Stimulated activated CD4-positive, alpha-beta T cell treated with anti-CD3 and anti-CD28 coated beads, Interleukin-15, amount 100 ng/mL, for 24 hours (primary cell): ENCODE measurements around the gene SLC8A1.

Experiments used
- DNase-seq: peaks from one replicate; pipeline ENCODE4 v3.0.0-alpha.2; 2020

SLC8A1 gene

DNA sequence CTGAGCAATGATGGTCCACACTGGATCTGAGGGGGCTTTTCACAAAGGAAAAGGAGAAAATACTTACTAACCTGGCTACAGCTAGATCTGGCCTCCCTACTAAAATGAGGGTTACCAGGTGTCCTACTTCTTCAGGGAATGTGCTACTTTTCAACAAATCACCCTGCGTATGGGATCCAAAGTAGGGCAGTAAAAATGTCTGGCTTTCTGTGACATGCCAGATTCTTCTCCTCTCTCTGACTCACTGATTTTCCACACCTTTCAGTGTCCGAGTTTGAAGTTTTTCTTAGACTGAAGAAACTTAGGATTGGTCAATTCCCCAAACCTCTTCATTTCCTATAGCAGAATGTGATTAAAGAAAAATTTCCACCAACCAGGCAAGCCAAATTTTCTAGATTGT, 71.2 kb downstream of the SLC8A1 start:
- DNase-seq = no peak

DNA sequence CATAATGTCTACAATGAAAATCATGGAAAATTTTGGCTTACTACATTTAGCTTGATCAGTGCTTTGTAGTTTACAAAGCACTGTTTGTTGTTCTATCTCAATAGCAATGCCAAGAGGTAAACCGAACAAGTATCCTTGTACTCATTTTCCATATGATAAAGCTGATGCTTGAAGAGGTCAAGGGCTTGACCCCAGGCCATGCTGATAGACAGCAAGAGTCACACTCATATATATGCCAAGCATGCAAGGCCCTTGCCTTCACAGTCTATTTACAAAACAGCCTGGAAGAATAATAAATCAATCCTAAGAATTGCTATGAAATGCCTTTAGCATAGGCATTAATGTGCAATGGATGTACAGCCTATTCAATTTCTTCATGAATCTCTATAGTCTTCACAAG, 71.8 kb downstream of the SLC8A1 start:
- no peak for DNase-seq

DNA sequence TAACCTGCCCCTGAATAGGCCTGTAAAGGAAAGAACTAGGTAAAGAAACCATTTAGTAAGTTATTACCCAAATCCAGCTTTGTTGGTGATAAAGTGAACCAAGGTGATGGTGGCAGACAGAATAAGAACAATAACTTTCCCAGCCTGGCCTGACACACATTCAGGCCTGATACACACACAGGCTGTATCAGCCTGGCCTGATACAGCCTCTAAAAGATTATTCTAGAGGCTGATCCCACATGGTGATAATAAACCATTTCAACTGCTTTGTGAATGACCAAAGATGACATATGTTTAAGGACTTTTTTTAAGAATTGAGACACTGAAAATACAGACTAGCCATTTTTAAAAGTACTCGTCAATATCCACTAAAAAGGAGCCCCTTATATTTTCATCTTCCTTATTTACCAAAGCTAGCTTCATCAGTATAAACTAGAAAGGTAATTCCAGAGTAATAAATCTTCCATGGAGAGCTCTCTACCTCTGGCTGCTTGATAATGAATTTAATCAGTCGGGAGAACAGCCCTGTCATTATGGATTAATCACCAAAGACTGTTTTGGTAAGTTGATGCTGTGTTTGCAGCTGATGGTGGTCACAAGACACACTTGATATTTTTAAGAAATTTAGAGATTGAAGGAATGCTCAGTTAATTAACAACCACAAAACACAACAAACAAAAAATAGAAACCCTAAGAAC, 77.2 kb downstream of the SLC8A1 start:
- DNase-seq = no peak

DNA sequence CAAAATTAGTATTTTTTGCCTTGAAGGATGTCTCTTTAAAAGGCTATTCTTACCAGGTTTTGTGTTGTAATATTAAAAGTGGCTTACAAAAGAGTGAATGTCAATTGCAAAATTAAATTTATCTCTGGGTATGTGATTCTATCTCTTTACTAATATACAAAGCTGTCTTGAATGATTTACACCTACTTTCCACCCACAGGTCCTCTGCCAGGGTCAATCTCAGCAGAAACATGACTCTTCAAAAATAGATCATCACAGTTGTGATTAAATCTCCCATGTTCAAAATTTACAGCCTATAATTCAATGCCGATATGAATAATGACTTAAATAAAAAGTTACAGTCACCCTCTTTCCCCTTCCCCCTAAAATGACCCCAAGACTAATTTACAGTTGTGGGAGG, 78.8 kb downstream of the SLC8A1 start:
- DNase-seq = no peak

DNA sequence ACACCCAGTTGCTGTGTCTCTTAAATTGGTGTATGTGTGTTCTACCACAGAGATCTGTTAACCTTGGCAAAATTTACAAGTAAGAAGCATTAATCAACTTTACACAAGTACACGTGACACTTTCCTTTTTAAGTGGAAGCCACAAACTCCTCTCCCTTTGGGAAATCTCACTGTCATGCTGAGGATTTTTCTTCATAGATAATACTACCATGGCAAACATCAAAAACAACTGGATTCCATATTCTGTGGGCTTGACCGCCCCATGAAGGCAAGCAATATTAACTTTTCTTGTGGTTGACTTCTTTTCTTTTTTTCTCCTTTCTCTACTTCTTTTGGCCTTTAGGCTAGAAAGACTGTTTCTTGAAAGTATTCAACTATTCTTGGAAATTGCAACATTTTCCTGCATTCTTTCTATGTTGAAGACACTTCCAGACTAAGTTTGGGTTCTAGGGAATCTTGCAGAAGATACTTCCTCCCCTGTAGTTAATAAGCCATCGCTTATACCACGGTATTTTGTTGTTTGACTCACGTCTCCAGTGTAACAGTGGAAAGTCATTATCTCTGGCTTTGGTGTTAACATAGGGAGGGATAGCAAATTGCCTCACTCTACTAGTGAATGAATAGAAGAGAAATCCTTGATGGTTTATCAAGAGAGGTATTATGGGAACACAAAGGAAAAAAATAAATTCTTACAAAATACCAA, 79.5 kb downstream of the SLC8A1 start:
- DNase-seq = no peak

DNA sequence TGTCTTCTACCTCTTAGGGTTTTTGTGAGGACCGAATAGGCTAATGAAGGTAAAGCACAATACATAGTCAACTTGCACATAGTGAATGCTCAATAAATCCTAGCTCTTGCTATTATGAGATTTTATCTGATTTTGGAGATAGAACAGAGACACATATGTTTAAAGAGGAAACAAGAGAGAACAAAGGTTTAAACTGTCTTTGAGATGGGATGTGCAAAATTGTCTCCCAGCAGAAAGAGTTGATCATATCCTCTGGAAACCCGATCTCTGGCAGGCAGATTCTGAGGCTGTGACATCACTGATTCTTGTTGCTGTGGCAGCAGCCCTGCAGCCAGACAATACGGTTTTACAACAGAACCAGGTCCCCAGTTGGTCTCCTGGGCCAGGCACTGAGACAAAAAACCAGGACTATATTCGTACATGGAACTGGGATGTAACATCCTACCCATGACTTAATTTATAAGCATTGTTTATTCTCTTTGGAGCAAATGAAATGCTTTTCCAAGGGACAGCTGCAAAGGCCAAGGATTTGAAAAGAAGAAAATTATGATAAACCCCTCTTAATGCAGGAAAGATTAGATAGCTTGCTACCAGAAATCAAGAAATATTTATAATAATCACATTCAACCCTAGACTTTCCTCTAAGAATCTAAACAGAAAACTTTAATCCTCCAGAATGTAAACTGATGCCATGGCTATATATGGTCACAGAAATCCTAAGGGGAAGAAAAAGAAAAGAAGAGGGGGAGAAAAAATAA, 80.2 kb downstream of the SLC8A1 start:
- no peak for DNase-seq

DNA sequence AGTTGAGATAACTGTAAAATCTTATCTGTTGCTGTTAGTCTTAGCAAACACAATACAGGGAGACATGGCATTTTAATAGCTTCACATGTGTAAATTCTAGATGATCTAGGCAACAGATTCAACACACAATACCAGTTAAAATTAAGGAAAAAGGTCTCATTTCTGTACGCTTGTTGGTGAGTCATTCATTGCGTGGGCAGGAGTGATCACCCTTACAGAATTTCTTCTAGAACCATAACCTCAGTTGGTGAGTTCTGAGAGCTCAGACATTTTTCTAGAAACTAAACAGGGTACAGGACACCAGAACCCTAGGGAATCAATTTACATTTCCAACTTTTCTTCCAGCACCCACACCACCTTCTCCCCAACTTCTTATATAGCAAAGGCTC, 81.9 kb downstream of the SLC8A1 start:
- DNase-seq = peak; percentile 12

DNA sequence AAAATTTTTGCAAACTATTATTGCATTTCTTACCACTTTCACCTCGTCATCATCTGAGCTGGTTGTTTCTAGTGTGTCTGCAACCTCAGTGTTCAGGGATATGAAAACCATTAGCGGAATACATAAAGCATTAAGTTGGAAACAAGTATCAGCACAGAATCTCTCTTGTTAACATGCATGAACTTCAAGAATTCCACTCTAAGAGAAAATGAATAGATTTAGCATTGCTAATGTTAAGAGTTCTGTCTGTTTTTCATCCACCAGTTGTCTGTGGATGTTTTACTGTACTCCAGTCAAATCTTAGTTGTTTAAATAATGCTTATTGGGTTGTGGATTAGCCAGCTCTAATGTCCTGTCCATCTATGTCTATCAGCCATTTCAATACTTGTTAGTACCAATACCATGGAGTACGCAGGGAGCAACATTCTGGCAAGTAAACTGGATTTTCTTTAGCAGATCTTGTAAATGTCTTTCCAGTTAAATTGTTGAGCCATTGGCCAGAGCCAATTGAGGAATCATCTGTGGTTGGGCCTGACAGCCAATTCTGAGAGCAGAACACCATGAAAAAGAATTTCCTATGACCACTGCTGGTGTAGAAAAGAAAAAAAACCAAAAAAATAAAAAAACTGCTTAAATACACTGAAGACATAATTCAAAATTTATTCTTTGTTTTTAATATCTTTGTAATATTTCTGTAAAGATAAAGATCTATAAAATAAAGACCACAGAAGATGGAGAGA, 82.5 kb downstream of the SLC8A1 start:
- no peak for DNase-seq

DNA sequence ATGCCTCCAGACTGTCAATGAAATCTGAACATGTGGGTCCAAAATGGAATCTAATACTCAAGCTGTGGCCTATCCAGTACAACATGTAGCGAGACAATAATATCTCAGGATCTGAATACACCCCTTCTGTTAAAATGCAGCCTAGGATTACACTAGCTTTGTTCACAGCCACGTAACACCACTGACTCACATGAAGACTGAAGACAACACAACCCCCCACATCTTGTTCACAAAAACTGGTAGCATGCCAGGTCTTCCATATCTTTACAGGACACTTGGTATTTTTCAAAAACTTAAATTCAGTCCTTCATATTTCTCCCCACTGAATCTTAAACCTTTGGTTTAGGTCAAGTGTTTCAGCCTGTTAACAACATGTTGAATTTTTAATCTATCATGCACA, 84.2 kb downstream of the SLC8A1 start:
- no peak for DNase-seq

DNA sequence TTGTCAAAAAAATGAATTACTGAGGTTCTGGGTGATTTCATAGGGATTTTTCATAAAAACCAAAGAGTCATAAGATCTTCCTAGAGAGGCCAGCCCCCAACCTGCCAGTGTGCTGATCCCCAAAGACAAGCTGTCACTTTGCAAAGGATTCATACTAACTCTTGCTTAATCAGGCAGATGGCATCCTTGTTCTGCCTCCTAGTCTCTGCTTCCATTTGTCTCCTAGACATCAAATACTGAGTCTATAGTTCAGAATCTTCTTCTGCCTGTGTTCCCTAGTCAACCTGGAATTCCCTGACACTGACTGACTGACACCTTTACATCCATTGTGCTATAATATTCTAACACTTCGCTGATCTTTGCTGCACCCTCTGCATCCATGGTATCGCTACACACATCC, 84.9 kb downstream of the SLC8A1 start:
- no peak for DNase-seq

DNA sequence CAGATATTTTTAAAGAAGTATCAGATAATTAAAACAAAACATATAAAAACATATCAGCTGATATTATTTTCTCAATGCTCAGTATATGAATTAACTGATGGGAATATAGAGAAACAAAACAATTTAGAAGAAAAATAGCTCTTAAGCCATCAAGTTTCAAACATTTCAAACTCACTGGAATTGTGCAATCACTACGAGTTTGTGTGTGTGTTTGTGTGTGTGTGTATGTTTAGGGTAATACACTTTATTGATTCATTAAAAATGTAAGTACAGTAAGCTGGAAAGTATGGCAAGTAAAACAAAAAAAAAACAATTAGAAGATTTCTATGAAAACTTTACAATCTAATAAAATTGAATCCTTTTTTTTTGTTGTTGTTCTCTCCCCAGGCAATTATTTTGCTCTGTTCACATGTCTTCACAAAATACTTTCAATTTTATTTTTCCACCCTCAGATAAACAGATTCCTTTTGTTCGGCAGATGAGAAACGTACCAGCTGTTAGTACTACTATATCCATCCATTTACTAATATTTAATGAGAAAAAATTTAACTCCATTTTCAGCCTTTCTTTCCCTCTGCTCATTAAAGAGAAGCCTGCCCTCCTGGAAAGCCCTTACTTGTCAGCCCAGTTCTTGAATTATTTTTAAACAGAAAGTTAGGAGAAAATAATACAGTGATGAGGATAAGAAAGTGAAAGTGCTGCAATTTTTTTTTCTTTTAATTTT, 87.6 kb downstream of the SLC8A1 start:
- no peak for DNase-seq

DNA sequence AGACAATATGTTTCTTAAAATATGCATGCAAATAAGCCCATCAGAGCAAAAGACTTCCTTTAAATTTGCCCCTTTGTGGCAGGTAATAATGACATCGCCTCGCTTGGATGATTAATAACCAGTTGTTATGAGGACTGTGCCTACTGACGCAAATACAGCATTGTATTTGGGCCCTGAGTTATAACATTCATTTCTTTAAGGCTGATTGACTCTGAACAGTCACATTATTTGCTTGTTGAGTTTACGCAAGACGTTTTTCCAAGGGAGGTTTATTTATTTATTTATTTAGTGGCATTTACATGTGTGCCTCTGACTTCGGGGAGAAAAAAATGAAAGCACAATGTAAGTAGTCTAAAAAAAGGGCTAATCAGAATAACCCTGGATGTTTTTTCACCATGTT, 88.3 kb downstream of the SLC8A1 start:
- no peak for DNase-seq

DNA sequence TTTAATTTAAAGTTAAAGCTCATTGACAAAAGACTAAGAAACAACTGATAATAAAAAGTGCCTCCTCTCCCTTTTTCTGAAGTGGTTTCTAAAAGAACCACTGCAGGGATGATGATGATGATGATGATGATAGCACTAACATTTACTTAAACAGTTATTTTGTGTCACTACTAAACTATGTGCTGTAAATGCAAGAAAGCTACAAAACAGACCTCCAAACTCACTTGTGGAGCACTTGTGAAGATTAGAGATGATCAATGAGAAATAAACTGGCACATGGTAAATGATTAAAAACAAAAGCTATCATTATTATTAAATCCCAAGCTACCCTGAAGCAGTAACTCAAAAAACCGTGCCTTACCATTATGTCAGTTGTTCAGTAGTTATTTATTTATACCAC, 88.7 kb downstream of the SLC8A1 start:
- no peak for DNase-seq

DNA sequence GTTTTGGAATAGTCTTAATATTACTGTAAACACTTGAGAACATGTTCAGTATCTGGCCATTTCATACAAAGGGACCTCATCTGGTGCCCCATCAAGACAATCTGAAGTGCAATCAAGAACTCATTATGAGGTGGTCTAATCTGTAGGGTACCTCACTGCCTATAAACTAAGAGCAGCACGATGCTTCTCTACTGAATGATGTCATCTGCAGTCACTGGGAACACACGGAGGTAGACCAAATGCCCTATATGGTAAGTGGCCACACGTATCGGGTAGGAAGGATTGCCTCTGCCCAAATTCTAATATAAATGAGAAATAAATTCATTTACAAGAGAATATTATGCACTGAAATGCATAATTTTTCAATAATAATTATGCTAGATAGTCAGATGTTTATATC, 90.4 kb downstream of the SLC8A1 start:
- DNase-seq = no peak

DNA sequence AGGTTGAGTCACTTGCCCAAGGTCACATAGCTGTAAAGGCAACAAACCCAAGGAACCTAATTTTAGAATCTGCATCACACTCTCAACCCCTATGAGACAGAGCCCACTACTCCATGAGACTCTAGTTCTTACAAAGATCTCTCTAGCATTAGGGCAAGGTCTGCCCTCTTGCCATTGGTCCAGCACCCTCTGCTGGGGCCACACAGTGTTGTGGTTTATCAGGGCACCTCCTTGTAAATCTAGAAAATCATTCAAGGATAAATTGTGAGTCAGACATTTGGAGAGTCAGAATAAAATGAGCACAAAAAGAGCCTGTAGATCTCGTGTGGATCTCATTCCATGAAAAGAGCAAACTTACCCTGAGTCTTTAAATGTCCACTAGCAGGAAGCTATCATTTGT, 91.2 kb downstream of the SLC8A1 start:
- peak; percentile 2 for DNase-seq

DNA sequence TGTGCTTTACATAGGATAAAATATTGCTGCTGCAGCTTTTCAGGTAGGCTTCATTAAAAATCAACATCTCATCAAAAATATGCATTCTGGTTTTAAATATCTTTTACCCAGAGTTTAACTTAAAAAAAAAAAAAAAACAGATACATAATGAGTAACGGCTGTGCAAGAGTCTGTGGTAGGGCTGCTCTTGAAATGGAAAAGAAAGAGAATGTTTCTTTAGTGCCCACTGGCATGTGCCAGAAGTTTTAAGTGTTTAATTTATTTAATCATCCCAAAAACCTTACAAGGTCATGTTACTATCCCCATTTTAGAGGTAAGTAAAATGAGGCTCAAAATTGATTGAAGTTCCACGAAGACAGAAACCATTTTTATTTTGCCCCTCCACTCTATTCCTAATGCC, 92.1 kb downstream of the SLC8A1 start:
- DNase-seq = no peak

DNA sequence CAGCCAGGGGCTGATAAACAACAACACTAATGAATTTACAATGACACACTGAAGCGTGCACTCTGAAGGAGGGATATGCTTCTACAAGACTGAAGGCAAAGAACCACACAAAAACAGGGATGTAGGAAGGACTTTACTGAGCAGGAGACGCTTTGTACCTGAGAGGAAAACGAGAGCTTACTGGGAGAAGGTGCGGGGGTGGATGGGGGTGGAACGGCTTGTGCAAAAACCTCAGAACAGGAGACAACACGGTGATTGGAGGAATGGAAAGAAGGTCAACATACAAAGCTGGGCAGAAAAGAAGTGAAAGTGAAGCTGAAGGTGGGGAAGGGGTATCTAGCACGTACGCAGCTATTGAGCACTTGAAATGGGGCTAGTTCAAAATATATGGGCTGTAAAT, 93.1 kb downstream of the SLC8A1 start:
- DNase-seq = no peak

DNA sequence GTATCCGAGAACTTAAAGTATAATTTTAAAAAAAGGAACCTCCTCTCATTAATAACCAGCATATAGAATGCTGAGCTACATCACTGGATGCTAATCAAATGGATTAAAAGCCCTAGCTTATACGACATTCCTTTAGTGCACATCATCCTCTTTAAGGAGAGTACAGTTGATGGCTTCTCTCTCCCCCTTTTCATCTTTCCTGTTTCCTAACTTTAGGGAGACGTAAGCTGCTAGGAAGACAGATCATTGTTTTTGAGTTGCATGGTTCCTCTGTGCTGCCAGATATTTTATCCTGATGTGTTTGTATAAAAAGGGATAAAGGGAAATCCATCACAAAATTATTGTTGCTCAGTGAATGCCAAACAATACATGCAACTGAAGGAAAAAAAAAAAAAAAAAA, 94.2 kb downstream of the SLC8A1 start:
- DNase-seq = no peak

DNA sequence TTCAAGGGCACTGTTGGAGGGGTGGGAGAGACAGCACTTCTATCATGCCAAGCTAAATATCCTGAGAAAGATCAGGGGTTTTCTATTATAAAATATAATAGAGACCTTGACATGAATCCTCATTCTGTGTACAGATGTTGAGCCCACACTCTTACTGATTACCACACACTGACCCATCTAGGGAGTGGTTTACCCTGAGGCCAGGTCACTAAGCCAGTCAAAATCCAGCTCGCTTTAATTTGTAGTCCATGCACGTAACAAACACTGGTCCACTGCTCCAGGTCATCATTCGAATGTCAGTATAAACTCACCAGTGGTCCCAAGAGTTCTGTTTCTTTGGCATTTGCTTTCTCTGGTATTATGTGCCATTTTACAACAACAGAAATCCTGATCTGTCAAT, 96.4 kb downstream of the SLC8A1 start:
- DNase-seq = no peak

DNA sequence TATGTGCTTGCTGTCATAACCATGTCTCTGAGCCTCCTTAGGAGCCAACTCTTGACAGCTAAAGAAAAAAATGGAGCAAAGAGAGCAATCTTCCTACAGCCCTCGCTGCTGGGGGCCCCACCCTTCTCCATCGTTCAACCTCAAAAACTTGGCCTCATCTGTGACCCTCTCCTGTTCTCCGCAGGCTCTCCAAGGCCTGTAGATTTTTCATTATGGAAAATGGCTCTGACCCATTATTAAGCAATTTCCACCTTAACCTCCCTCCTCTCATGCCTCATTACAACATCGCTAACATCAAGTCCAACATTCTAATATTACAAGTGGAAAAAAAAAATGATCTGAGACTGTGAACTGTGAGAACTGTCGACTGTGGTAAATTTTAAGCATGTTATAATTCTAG, 98.7 kb downstream of the SLC8A1 start:
- DNase-seq = no peak

DNA sequence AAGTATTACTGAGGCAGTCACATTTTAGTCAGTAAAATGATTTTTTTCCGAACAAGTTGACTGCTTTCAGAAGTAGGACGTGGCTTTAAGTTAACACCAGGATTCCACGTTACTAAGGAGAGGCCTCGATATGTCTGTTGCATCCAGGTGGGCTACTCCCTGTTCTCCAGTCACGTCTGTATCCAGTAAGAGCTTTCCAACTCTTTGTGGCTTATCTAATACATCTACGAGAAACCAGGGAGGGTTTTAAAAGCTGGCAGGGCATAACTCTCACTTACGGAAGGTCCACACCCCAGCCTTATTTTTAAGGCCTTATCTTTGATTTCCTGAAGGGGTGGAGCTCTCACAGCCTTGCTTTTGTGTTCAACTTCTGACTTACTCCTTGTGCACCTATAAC, 99.2 kb downstream of the SLC8A1 start:
- DNase-seq = no peak

DNA sequence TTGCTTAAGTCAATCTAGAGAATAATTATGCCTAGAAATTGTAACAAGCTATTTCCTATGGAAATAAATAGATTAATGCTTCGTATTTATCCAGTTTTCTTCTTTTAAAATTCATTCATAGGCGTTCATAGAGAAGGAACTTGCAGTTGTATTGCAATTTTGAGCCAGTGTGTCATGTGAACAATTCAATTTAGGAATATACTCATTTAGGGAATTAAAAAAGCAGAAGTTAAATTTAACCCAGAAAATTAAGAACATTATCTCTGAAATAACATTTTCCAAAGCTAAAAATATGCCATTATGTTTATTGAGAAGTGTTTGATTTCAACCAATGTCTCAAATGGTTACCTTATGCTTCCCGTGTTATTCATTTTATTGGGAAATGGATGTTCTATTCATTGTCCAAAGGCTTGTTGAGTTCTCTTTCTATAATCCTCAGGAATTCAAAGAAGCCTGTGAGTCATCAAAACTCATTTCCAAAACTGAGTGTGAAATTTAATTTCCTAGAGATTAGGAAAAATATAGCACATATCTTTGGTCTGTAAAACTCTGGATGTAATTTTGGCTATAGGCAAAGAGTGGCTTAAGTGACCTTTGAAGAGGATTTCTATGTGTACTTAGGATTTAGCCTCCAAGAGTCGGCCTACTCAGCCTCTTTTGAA, 99.7 kb downstream of the SLC8A1 start:
- DNase-seq = no peak
